GM21390 (cell line): ENCODE measurements around the gene ADCY9.
A peak's percentile ranks its signal among the peaks of the same experiment; 100 is the strongest.

ENCODE experiments used
- ATAC-seq: cut with Tn5 transposase; IDR thresholded peaks from one replicate; pipeline ENCODE4 v1.9.1; 2021; ENCODE audit not compliant: unreplicated experiment

ADCY9 gene

GRCh38 chr16:4123616-4124300 is 7.5 kb upstream of the ADCY9 start:
- ATAC-seq: no peak

- no peak for ATAC-seq
Measured at GRCh38 chr16:4120176-4120575, 3.9 kb upstream of the ADCY9 start.

DNA sequence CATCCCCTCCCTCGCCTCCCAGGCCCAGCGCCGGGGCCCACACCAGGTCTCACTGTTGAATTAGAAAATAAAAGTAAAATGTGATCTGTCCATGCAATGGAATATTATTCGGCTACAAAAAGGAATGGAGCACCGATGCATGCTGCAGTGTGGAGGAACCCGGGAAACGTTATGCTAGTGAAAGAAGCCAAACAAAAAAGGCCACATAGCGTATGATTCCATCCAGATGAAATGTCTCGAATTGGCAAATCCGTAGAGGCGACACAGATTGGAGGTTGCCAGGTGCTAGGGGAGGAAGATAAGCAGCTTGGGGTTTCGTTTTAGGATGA is 972 bp upstream of the ADCY9 start:
- ATAC-seq: no peak

DNA sequence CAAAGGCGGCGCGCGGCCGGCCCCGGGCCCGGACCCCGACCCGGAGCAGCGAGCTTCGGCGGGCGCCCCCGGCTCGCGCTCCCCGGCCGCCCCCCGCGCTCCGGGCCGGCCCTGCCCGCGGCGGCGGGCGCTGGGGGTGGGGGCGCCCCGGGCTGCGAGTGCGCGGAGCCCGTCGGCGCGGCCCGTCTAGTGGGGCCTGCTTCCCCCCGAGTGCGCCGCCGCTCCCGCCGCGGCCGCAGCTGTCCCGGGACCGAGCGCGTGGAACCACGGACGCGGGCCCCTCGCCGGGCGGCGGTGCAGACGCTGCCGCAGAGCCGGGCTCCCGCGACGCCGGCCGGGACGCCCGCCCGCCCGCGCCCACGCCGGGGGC is 308 bp downstream of the ADCY9 start:
- peak; percentile 20 for ATAC-seq

DNA sequence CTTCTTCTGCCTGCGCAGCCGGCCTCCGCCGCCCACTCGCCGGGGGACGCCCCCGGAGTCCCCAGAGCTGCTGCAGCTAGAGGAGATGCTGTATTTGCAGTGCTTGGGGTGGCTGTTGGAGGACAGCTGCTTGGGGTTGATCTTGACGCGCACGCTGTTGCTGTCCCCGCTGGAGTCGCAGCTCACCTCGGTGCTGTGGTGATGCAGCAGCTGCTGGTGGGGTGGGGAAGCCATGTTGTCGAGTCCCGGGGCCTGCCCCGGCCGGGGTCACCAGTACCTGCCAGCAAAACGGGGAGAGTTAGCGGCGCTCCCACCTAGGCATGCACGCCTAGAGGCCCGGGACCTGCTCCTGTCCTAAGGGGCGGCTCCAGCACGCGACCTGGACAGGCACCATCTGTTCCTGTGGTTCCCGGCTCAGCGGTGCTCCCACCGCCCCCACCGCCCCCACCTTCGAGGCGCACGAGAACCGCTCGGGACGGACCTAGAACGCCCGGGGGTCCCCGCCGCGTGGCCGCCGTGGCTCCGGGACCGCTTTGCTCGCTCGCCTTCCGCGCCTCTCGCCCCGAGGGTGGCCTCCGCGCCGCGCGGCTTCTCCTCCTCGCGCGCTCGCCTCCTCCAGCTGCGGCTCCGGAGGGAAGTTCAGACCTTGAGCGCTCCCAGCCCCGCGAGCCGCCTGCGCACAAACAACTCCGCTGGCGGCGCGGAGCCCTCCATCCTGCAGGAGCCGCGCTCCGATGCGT is 863 bp downstream of the ADCY9 start:
- peak; percentile 39 for ATAC-seq

DNA sequence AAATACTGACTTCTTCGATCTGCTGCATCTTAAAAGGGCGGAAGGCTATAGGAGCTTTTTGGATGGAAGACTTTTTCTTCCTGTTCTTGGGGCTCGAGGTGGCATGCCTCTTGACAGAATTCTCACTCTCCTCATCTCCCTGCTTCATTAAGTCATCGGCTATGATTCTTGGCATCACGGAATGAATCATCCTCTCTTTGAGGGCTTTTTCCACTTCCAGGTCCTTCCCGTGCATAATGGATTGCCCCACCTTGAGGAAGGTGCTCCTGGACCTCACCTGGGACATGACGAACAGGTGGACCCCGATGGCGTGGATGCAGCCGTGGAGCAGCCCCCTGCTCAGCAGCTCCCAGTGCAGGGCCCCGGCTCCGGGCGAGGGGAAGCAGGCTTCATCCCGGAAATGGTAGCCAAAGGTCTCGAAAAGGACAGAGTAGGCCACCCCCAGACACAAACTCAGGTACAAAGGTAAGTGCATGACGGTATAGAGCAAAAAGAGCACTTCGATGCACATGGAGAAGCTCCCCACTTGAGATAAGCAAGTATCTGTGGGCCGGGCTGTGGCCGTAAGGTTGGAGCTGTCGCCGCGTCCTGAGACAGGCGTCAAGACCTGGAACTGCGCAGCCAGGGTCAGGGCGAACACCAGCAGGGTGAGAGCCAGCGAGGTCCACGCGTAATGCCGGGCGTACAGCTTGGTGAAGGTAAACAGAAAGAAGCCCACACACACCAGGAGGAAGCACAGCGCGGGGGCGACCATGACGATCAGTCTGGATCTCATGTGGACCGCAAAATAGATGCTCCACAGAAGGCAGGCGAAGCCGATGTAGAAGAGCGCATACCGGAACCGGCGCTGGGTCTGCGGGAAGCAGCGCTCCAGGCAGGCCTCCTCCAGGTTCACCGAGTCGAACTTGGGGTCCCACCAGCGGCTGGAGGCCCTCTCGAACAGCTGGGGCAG is 1.7 kb downstream of the ADCY9 start:
- ATAC-seq: no peak

- ATAC-seq: no peak
Measured at GRCh38 chr16:4113358-4114256, 2.6 kb downstream of the ADCY9 start.

DNA sequence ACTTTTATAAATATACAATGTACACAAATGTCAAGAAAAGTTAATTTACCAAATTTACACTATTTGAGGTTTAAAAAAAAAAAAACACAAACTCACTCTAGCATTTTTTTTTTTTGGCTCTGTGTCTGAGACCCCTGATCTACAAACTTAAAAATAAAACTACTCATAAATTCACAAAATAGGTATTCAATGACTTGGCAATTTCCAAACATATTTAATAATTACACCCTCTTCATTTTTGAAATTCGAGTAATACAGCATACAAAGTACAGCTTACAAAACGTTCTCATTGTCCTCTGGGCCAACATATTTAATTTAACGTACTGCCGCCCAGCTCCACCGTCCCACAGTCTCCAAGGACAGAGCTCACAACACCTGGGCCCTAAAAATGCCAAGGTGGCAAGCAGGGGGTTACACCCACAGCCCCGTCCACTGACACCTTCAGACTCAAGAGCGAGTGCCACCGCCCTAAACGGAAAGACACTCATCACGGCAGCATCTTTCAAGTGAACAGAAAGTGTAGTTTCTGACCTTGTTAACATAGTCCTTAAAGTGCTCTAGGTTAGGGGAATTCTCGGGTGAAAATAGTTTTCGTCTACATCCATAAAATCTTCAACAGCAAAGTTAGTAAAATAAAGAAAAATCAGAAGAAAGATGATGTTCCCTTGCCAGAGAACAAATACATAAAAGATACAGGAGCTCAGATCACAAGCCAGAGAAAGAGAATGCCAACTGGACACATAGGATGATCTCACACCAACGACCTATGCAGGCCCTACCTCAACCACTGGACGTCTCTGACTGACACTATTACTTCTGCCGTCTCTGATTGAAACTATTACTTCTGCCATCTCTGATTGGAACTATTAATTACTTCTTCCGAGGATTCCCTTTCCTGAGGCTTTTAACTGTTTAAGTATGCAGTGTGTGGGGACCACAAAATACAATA is 4.2 kb downstream of the ADCY9 start:
- no peak for ATAC-seq

GRCh38 chr16:4110680-4111079 is 5.6 kb downstream of the ADCY9 start:
- no peak for ATAC-seq

DNA sequence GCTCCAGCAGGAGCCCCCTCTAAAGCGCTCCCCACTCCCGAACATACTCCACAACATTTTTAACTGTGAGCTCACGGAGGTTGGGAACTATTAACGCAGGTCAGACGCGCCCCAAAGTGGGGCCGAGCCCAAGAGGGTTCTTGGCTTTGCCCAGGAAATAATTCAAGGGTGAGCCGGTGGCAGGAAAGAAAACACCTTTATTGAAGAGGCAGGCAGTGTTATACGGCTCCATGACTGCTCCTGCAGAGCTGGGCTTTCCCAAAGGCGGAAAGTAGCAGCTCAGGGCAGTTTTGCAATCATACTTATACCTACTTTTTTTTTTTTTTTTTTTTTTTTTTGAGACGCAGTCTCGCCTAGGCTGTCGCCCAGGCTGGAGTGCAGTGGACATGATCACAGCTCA is 6.2 kb downstream of the ADCY9 start:
- no peak for ATAC-seq

- no peak for ATAC-seq
Measured at GRCh38 chr16:4109250-4109736, 6.9 kb downstream of the ADCY9 start.

DNA sequence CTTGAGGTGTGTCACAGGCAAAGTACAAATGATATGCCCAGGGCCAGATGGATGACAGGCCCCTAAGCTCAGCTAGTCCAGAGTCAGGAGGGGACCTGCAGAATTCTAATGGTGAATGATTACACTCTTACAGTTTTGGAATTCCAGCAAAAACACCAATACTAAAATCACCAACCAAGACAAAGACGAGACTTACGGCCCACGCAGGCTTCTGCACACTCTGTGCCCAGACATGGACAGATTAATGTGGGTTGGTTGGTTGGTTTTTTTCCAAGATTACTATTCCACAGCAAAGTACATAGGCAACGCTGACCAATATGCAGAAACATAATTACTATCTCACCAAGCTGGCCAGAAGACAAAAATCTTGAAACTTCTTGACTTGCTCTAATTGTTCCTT is 9.7 kb downstream of the ADCY9 start:
- no peak for ATAC-seq

DNA sequence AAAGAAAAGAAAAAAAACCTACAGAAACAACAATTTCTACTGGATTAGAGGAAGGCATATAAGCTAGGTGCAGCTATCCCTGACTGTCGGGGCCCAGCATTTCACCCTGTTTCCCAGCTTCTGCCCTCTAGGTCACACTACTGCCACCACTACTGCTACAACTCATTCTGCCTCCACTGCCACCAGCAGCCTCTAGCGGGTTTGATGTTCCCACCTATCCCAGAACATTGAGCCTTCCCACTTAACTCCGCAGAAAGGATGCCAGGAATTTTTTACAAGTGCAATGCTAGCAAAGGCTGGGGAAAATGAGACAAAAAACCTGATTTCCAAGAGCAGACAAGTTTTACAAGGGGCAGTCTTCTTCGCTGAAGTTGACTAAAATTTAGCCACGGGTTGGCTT is 10.4 kb downstream of the ADCY9 start:
- ATAC-seq: no peak

- no peak for ATAC-seq
Measured at GRCh38 chr16:4103745-4104144, 12.5 kb downstream of the ADCY9 start.

- no peak for ATAC-seq
Measured at GRCh38 chr16:4101421-4102219, 14.6 kb downstream of the ADCY9 start.

GRCh38 chr16:4098501-4098900 is 17.7 kb downstream of the ADCY9 start:
- ATAC-seq: no peak

DNA sequence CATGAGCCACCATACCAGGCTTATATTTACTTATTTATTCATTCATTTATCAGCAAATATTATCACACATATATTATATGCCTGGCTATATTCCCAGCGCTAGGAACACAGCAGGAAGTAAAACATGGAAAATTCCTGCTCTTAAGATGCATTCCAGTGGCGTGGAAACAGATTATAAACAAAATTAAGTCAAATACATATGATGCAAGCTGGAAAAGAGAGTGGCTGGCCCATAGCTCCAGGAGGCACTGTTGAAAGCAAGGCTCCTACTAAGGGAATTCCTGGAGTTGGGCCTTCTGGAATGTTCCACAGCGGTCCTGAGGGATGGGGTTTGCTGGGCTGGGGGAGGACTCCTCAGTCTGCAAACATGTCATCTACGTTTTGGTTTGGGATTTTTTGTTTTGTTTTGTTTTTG is 18.4 kb downstream of the ADCY9 start:
- no peak for ATAC-seq

DNA sequence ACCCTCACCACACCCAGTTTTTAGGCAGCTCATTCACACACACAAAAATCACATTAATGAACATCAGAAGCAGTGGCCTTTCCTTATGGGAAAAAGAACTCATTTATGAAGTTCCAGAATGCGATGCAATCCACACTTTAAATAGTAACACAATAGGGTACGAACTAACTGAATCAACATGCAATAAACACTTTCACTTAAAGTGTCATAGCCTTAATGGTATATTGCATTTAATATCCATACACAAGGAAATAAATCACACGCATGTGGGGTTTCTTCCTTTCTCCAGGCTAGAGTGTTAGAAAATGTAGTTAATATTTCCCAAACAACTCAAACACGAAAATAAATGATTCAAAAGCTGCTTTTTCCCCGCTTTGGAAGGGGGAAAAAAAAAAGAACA is 19.7 kb downstream of the ADCY9 start:
- ATAC-seq: no peak
